ENCODE results near the gene DMRTB1.

DNA sequence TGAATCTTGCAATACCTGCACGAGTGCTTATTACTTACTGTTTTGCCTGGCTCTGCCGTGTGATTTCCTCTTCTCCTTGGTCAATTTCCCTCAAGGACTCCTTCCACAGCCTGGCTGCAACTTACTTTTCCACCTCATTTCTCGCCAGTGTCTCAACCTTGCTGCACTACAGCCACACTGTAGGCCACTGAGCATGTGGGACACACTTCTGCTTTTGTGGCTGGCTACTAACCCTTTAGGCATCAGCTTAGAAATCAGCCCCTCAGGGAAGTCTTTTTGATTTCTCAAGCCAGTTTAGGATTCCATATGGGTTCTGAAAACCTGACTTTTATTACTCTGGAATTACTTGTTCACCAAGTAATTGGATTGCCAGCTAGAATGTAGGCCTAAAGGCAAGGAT lies 5.2 kb upstream of the DMRTB1 start:
- TF ChIP-seq, protein P1, sequence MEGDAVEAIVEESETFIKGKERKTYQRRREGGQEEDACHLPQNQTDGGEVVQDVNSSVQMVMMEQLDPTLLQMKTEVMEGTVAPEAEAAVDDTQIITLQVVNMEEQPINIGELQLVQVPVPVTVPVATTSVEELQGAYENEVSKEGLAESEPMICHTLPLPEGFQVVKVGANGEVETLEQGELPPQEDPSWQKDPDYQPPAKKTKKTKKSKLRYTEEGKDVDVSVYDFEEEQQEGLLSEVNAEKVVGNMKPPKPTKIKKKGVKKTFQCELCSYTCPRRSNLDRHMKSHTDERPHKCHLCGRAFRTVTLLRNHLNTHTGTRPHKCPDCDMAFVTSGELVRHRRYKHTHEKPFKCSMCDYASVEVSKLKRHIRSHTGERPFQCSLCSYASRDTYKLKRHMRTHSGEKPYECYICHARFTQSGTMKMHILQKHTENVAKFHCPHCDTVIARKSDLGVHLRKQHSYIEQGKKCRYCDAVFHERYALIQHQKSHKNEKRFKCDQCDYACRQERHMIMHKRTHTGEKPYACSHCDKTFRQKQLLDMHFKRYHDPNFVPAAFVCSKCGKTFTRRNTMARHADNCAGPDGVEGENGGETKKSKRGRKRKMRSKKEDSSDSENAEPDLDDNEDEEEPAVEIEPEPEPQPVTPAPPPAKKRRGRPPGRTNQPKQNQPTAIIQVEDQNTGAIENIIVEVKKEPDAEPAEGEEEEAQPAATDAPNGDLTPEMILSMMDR (IDR thresholded peaks at IDR 0.05), result no peak
- no peak for TF ChIP-seq EZH2 (IDR thresholded peaks at IDR 0.05; ENCODE audit: borderline replicate concordance, insufficient read depth, low read depth, low read length, poor library complexity, severe bottlenecking)
